H9 (cell line): ENCODE measurements around the gene VRK1. TPM values are rescaled to one million over a fixed set of nuclear protein-coding genes. Genes with fewer than 3 reads are reported as not detected.

ENCODE experiments used
- DNase-seq: peaks from one replicate; pipeline ENCODE4 v3.0.0-alpha.2; 2017
- H2AFZ ChIP-seq: one replicate; pipeline ENCODE4 v1.6.1; 2013; ENCODE audit warnings: mild to moderate bottlenecking, low read length, control low read depth, moderate library complexity
- H2AK5ac ChIP-seq: 2 replicates; pipeline ENCODE4 v1.6.1; 2013; ENCODE audit warnings: low read length, control low read depth, mixed read lengths; ENCODE audit not compliant: insufficient read length
- H2BK120ac ChIP-seq: one replicate; pipeline ENCODE4 v1.6.1; 2013; ENCODE audit warnings: low read depth, mild to moderate bottlenecking, low read length, control low read depth, inconsistent platforms; ENCODE audit not compliant: poor library complexity, severe bottlenecking
- H2BK12ac ChIP-seq: 2 replicates; pipeline ENCODE4 v1.6.1; 2013; ENCODE audit warnings: low read length, control low read depth, mixed read lengths, low read depth; ENCODE audit not compliant: insufficient read length
- H2BK15ac ChIP-seq: 2 replicates; pipeline ENCODE4 v1.6.1; 2013; ENCODE audit warnings: low read depth, low read length, control low read depth
- H2BK20ac ChIP-seq: one replicate; pipeline ENCODE4 v1.6.1; 2013; ENCODE audit warnings: low read depth, mild to moderate bottlenecking, low read length, control low read depth, inconsistent platforms; ENCODE audit not compliant: poor library complexity, severe bottlenecking
- H2BK5ac ChIP-seq: 2 replicates; pipeline ENCODE4 v1.6.1; 2013; ENCODE audit warnings: low read length, control low read depth, mixed read lengths; ENCODE audit not compliant: insufficient read length
- H3K14ac ChIP-seq: 2 replicates; pipeline ENCODE4 v1.6.1; 2013; ENCODE audit warnings: low read length, control low read depth; ENCODE audit not compliant: insufficient read depth
- H3K18ac ChIP-seq: 2 replicates; pipeline ENCODE4 v1.6.1; 2013; ENCODE audit warnings: low read depth, mild to moderate bottlenecking, mixed read lengths, low read length, control low read depth; ENCODE audit not compliant: insufficient read length
- H3K23ac ChIP-seq: 2 replicates; pipeline ENCODE4 v1.6.1; 2013; ENCODE audit warnings: low read length, control low read depth, mixed read lengths, low read depth; ENCODE audit not compliant: insufficient read length
- H3K23me2 ChIP-seq: 2 replicates; pipeline ENCODE4 v1.6.1; 2013; ENCODE audit warnings: low read depth, mild to moderate bottlenecking, mixed read lengths, low read length, control low read depth; ENCODE audit not compliant: insufficient read length, poor library complexity, severe bottlenecking
- H3K27ac ChIP-seq: 2 replicates; pipeline ENCODE4 v1.5.1; 2013; ENCODE audit warnings: low read length, control low read depth, mixed read lengths, low read depth; ENCODE audit not compliant: insufficient read length
- H3K27me3 ChIP-seq: 2 replicates; pipeline ENCODE4 v1.6.1; 2013; ENCODE audit warnings: low read length, control low read depth, inconsistent platforms; ENCODE audit not compliant: insufficient read depth
- H3K4ac ChIP-seq: 2 replicates; pipeline ENCODE4 v1.6.1; 2013; ENCODE audit warnings: low read depth, mild to moderate bottlenecking, control low read depth, inconsistent platforms, low read length, moderate library complexity
- H3K4me1 ChIP-seq: 2 replicates; pipeline ENCODE4 v1.6.1; 2013; ENCODE audit warnings: low read length, control low read depth, inconsistent platforms; ENCODE audit not compliant: insufficient read depth
- H3K4me2 ChIP-seq: 2 replicates; pipeline ENCODE4 v1.6.1; 2013; ENCODE audit warnings: low read length, control low read depth, mixed read lengths; ENCODE audit not compliant: insufficient read length, insufficient read depth
- H3K56ac ChIP-seq: 2 replicates; pipeline ENCODE4 v1.6.1; 2013; ENCODE audit warnings: low read depth, mild to moderate bottlenecking, mixed read lengths, low read length, control low read depth; ENCODE audit not compliant: insufficient read length
- H3K79me1 ChIP-seq: 2 replicates; pipeline ENCODE4 v1.6.1; 2013; ENCODE audit warnings: low read depth, mild to moderate bottlenecking, moderate library complexity, low read length, control low read depth, inconsistent platforms; ENCODE audit not compliant: insufficient read depth, poor library complexity, severe bottlenecking
- H3K79me2 ChIP-seq: 2 replicates; pipeline ENCODE4 v1.6.1; 2013; ENCODE audit warnings: low read length, control low read depth, inconsistent platforms; ENCODE audit not compliant: insufficient read depth
- H3K9ac ChIP-seq: 2 replicates; pipeline ENCODE4 v1.6.1; 2013; ENCODE audit warnings: low read length, control low read depth, mixed read lengths; ENCODE audit not compliant: insufficient read length; ENCODE audit errors: extremely low read depth
- H3K9me3 ChIP-seq: one replicate; pipeline ENCODE4 v1.6.1; 2013; ENCODE audit warnings: low read depth, low read length, inconsistent platforms; ENCODE audit not compliant: control insufficient read depth
- H3T11ph ChIP-seq: one replicate; pipeline ENCODE4 v1.6.1; 2013; ENCODE audit warnings: mild to moderate bottlenecking, low read length, control low read depth, inconsistent platforms
- H4K20me1 ChIP-seq: one replicate; pipeline ENCODE4 v1.6.1; 2013; ENCODE audit not compliant: control insufficient read depth, insufficient read length, insufficient read depth
- H4K5ac ChIP-seq: 2 replicates; pipeline ENCODE4 v1.6.1; 2013; ENCODE audit warnings: low read depth, mild to moderate bottlenecking, mixed read lengths, low read length, control low read depth; ENCODE audit not compliant: insufficient read length
- H4K8ac ChIP-seq: replicated peaks from 2 replicates; pipeline ENCODE4 v1.6.1; 2013; ENCODE audit warnings: low read length, control low read depth, mixed read lengths, low read depth; ENCODE audit not compliant: insufficient read length
- H4K91ac ChIP-seq: 2 replicates; pipeline ENCODE4 v1.6.1; 2013; ENCODE audit warnings: low read depth, mild to moderate bottlenecking, moderate library complexity, mixed read lengths, low read length, control low read depth; ENCODE audit not compliant: insufficient read length
- H3K27ac Mint-ChIP-seq, 3 experiments: 2 replicates in 2 of 3; 3 replicates in 1 of 3; pipeline ENCODE4 v1.8.0; 2020 to 2021; ENCODE audit warnings: mixed read lengths in 3 of 3, mild to moderate bottlenecking in 1 of 3, moderate library complexity in 1 of 3
- H3K27me3 Mint-ChIP-seq: 2 replicates; pipeline ENCODE4 v1.8.0; 2021; ENCODE audit warnings: low read depth, mild to moderate bottlenecking, moderate library complexity, mixed read lengths
- H3K36me3 Mint-ChIP-seq, 3 experiments: 2 replicates in 2 of 3; 3 replicates in 1 of 3; pipeline ENCODE4 v1.8.0; 2020 to 2021; ENCODE audit warnings: low read depth in 3 of 3, mixed read lengths in 3 of 3; ENCODE audit not compliant: insufficient read depth in 1 of 3
- H3K4me1 Mint-ChIP-seq, 2 experiments: 2 replicates each; pipeline ENCODE4 v1.8.0; 2020; ENCODE audit warnings: mixed read lengths in 2 of 2
- H3K4me3 Mint-ChIP-seq, 2 experiments: 2 replicates in 1 of 2; 3 replicates in 1 of 2; pipeline ENCODE4 v1.8.0; 2020 to 2021; ENCODE audit warnings: mild to moderate bottlenecking in 2 of 2, mixed read lengths in 2 of 2, moderate library complexity in 1 of 2
- H3K9me3 Mint-ChIP-seq, 2 experiments: 2 replicates in 1 of 2; 3 replicates in 1 of 2; pipeline ENCODE4 v1.8.0; 2020; ENCODE audit warnings: mild to moderate bottlenecking in 2 of 2, mixed read lengths in 2 of 2, moderate library complexity in 1 of 2
- CTCF ChIP-seq: fragments of 200-600 bp; sonication (generic); conservative IDR thresholded peaks from 3 replicates; pipeline ENCODE4 v1.8.0; 2021; ENCODE audit warnings: antibody characterized with exemption, mild to moderate bottlenecking
- WGBS: extraction: QIAGEN DNeasy Blood & Tissue Kit; methylation state at CpG from one replicate; pipeline ENCODE4 v1.1.7; 2013; ENCODE audit warnings: missing lambda C conversion rate, low lambda C conversion rate, mixed read lengths; ENCODE audit not compliant: insufficient read length; ENCODE audit errors: extremely low coverage; 5-methylcytosine and 5-hydroxymethylcytosine counted together
- total RNA-seq: library from RNA; stranded (reverse); gene quantifications from 2 replicates; pipeline ENCODE4 v1.2.1, GENCODE V29; 2021

The VRK1 gene
- total RNA-seq, 1 experiment from 2014 or later = 55.7 TPM

- Histone ChIP-seq H2AK5ac (no peak overlapping the region), H2BK20ac (no peak overlapping the region)
Observed at GRCh38 chr14:96757456-96757855, 39.7 kb upstream of the VRK1 start.

More at GRCh38 chr14:96757456-96757855, 39.7 kb upstream of the VRK1 start:
- no peak overlapping the region for H3K4me3 Mint-ChIP-seq
- no peak overlapping the region for H4K8ac ChIP-seq
- no peak overlapping the region for H3K14ac ChIP-seq
- DNase-seq = no peak
- no peak overlapping the region for H3K18ac ChIP-seq
- no peaks in the 10 kb centered on the region for H3K9me3 Mint-ChIP-seq
- H3K36me3 Mint-ChIP-seq = no peaks in the 10 kb centered on the region
- no peak for TF ChIP-seq CTCF
- H3K23me2 ChIP-seq = no peaks in the 10 kb centered on the region
- no peak overlapping the region for H4K91ac ChIP-seq
- H2AFZ ChIP-seq = no peak overlapping the region
- no peak overlapping the region for H3K56ac ChIP-seq
- H2BK120ac ChIP-seq = no peak overlapping the region
- H3K23ac ChIP-seq = no peak overlapping the region
- H3K27ac Mint-ChIP-seq = 0 out of 7 replicates have a peak overlapping the region, but pooled peaks of 1 of the 3 experiments have one; percentile 31
- no peaks in the 10 kb centered on the region for H3K4me1 ChIP-seq
- no peaks in the 10 kb centered on the region for H3K27me3 ChIP-seq
- no peak overlapping the region for H2BK15ac ChIP-seq
- H4K20me1 ChIP-seq = no peaks in the 10 kb centered on the region
- H3T11ph ChIP-seq = no peak overlapping the region
- no peak overlapping the region for H4K5ac ChIP-seq
- no peak overlapping the region for H3K4me2 ChIP-seq
- H3K79me2 ChIP-seq = no peaks in the 10 kb centered on the region
- peaks cover 17% of the 10 kb centered on the region for H3K27me3 Mint-ChIP-seq
- H3K4ac ChIP-seq = no peak overlapping the region
- no peak overlapping the region for H3K9ac ChIP-seq
- no CpG with 5 or more reads among the region's 7 CpGs for WGBS
- no peak overlapping the region for H2BK5ac ChIP-seq
- no peak overlapping the region for H3K27ac ChIP-seq
- peaks cover 9 to 17% of the 10 kb centered on the region in 2 experiments for H3K4me1 Mint-ChIP-seq
- no peaks in the 10 kb centered on the region for H3K79me1 ChIP-seq
- no peak overlapping the region for H2BK12ac ChIP-seq
- H3K9me3 ChIP-seq = no peaks in the 10 kb centered on the region
